ENCODE results near the gene TRIM28. TPM values are rescaled to one million over a fixed set of nuclear protein-coding genes. Genes with fewer than 3 reads are reported as not detected.

The TRIM28 gene
- total and polyA plus RNA-seq, 2 donors (not counting 1 experiment from before 2014, with no cell fraction given) = 160 to 325 TPM

GRCh38 chr19:58554494-58555368 is 10.9 kb downstream of the TRIM28 start, which contains the start of gene CHMP2A:
TSS of gene CHMP2A (minus strand) at chr19:58555105. CDS start at chr19:58554212, 893 bp downstream.
- H4K20me1 ChIP-seq (ENCODE audit: control insufficient read depth, extremely low read depth, insufficient read depth, low read length) = no peaks in the 10 kb centered on the region
- TF ChIP-seq, protein P1, sequence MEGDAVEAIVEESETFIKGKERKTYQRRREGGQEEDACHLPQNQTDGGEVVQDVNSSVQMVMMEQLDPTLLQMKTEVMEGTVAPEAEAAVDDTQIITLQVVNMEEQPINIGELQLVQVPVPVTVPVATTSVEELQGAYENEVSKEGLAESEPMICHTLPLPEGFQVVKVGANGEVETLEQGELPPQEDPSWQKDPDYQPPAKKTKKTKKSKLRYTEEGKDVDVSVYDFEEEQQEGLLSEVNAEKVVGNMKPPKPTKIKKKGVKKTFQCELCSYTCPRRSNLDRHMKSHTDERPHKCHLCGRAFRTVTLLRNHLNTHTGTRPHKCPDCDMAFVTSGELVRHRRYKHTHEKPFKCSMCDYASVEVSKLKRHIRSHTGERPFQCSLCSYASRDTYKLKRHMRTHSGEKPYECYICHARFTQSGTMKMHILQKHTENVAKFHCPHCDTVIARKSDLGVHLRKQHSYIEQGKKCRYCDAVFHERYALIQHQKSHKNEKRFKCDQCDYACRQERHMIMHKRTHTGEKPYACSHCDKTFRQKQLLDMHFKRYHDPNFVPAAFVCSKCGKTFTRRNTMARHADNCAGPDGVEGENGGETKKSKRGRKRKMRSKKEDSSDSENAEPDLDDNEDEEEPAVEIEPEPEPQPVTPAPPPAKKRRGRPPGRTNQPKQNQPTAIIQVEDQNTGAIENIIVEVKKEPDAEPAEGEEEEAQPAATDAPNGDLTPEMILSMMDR (conservative IDR thresholded peaks at IDR 0.05 in 1 of 2, IDR thresholded peaks at IDR 0.05 in 1 of 2; ENCODE audit: low read depth in 1 of 2, low read length in 2 of 2) = no peak
- no peak for TF ChIP-seq EZH2 (IDR thresholded peaks at IDR 0.05; ENCODE audit: low read length, missing control alignments)

GRCh38 chr19:58555369-58555885 is 11.6 kb downstream of the TRIM28 start:
- peak overlapping the region in 3 of 4 experiments; percentile 42 to 83 (median 54) for H3K4me3 ChIP-seq (replicated peaks in 1 of 4; ENCODE audit: control extremely low read depth in 1 of 4, insufficient read depth in 1 of 4, low read depth in 3 of 4, low read length in 4 of 4)
- no peaks in the 10 kb centered on the region for H3K9me3 ChIP-seq (ENCODE audit: control insufficient read depth, insufficient read depth, low read depth, low read length)
- peaks cover 20% of the 10 kb centered on the region for H3K4me1 ChIP-seq (ENCODE audit: control insufficient read depth, extremely low read depth, insufficient read depth, low read length)
- peaks cover 36% of the 10 kb centered on the region for H3K79me2 ChIP-seq (ENCODE audit: control insufficient read depth, insufficient read depth, low read length)
- H3K36me3 ChIP-seq (ENCODE audit: control insufficient read depth, insufficient read depth, low read length) = peaks cover 30% of the 10 kb centered on the region
- peak overlapping the region; percentile 96 for H3K27ac ChIP-seq (ENCODE audit: insufficient read depth, low read length)
- peak overlapping the region; percentile 89 for H3K4me2 ChIP-seq (ENCODE audit: extremely low read depth, insufficient read depth, low read length)
- peak overlapping the region; percentile 30 for H2AFZ ChIP-seq (ENCODE audit: low read length)
- no peaks in the 10 kb centered on the region for H4K20me1 ChIP-seq (ENCODE audit: control insufficient read depth, extremely low read depth, insufficient read depth, low read length)
- peak overlapping the region; percentile 48 for H3K9ac ChIP-seq (ENCODE audit: insufficient read depth, low read length)
- TF ChIP-seq EZH2 (IDR thresholded peaks at IDR 0.05; ENCODE audit: low read length, missing control alignments) = no peak
- TF ChIP-seq, protein P1 (conservative IDR thresholded peaks at IDR 0.05 in 1 of 2, IDR thresholded peaks at IDR 0.05 in 1 of 2; ENCODE audit: low read depth in 1 of 2, low read length in 2 of 2) = no peak
- no peaks in the 10 kb centered on the region for H3K27me3 ChIP-seq (ENCODE audit: control insufficient read depth, insufficient read depth, low read length)
- DNase-seq (ENCODE audit: low read depth in 2 of 2) = no peak

More at GRCh38 chr19:58554494-58555368, 10.9 kb downstream of the TRIM28 start, which contains the start of gene CHMP2A:
- Histone ChIP-seq H3K27ac (ENCODE audit: insufficient read depth, low read length) (peak within 1 kb of the TSS; percentile 96), H3K36me3 (ENCODE audit: control insufficient read depth, insufficient read depth, low read length) (peaks cover 37% of the 10 kb centered on the region), H3K4me1 (ENCODE audit: control insufficient read depth, extremely low read depth, insufficient read depth, low read length) (peaks cover 20% of the 10 kb centered on the region), H3K4me3 (replicated peaks in 1 of 4; ENCODE audit: control extremely low read depth in 1 of 4, insufficient read depth in 1 of 4, low read depth in 3 of 4, low read length in 4 of 4) (peak within 1 kb of the TSS; percentile 83 to 95 (median 94)), H3K9ac (ENCODE audit: insufficient read depth, low read length) (peak within 1 kb of the TSS; percentile 87), H3K79me2 (ENCODE audit: control insufficient read depth, insufficient read depth, low read length) (peaks cover 36% of the 10 kb centered on the region), H3K27me3 (ENCODE audit: control insufficient read depth, insufficient read depth, low read length) (no peaks in the 10 kb centered on the region), H3K9me3 (ENCODE audit: control insufficient read depth, insufficient read depth, low read depth, low read length) (no peaks in the 10 kb centered on the region), H3K4me2 (ENCODE audit: extremely low read depth, insufficient read depth, low read length) (peak within 1 kb of the TSS; percentile 100), H2AFZ (ENCODE audit: low read length) (peak within 1 kb of the TSS; percentile 30)
- DNase-seq (ENCODE audit: low read depth in 2 of 2) = peak; percentile 96 to 97

DNA sequence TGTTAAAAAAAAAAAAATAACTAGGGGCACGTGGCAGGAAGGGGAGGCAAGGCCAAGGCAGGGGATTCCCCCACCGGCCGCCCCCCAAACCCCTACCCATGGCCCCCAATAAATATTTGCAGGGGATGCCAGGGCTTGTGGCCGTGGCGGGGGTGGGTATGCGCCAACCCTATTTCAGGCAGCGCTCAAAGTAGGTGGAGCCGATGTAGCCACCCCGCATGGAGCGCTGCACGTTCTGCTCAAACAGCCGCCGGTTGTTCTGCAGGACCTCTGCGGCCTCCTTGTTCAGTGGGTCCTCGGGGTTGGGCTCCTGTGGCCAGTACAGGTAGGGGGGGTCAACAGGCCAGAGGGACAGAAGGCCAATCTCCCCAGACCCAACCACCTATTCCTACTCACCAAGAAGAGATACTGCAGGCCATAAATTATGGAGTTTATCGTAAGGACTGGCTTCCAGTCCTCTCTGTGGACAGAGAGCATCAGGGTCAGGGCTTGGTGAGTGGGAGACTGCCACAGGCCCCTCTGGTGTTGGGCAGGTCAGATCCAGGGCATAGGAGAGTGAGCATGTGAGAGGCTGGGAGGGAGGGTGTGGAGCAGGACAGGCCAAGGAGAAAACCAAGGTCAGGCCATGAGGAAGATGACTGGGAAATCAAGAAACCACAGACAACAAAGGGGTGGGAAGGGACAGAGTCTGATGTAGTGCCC is 12.2 kb downstream of the TRIM28 start:
- H3K4me3 ChIP-seq (replicated peaks in 1 of 4; ENCODE audit: control extremely low read depth in 1 of 4, insufficient read depth in 1 of 4, low read depth in 3 of 4, low read length in 4 of 4) = peak overlapping the region in 1 of 4 experiments; percentile 79
- H3K4me2 ChIP-seq (ENCODE audit: extremely low read depth, insufficient read depth, low read length) = peak overlapping the region; percentile 92
- peaks cover 25% of the 10 kb centered on the region for H3K36me3 ChIP-seq (ENCODE audit: control insufficient read depth, insufficient read depth, low read length)
- H3K9me3 ChIP-seq (ENCODE audit: control insufficient read depth, insufficient read depth, low read depth, low read length) = no peaks in the 10 kb centered on the region
- TF ChIP-seq, protein P1 (conservative IDR thresholded peaks at IDR 0.05 in 1 of 2, IDR thresholded peaks at IDR 0.05 in 1 of 2; ENCODE audit: low read depth in 1 of 2, low read length in 2 of 2) = no peak
- no peak for TF ChIP-seq EZH2 (IDR thresholded peaks at IDR 0.05; ENCODE audit: low read length, missing control alignments)
- peaks cover 36% of the 10 kb centered on the region for H3K79me2 ChIP-seq (ENCODE audit: control insufficient read depth, insufficient read depth, low read length)
- H3K4me1 ChIP-seq (ENCODE audit: control insufficient read depth, extremely low read depth, insufficient read depth, low read length) = peaks cover 20% of the 10 kb centered on the region
- H3K27ac ChIP-seq (ENCODE audit: insufficient read depth, low read length) = peak overlapping the region; percentile 69
- no peaks in the 10 kb centered on the region for H3K27me3 ChIP-seq (ENCODE audit: control insufficient read depth, insufficient read depth, low read length)
- no peak for DNase-seq (ENCODE audit: low read depth in 2 of 2)
- no peak overlapping the region for H2AFZ ChIP-seq (ENCODE audit: low read length)
- H3K9ac ChIP-seq (ENCODE audit: insufficient read depth, low read length) = no peak overlapping the region
- H4K20me1 ChIP-seq (ENCODE audit: control insufficient read depth, extremely low read depth, insufficient read depth, low read length) = no peaks in the 10 kb centered on the region
